COLO668 (cell line): ENCODE results near the gene SSH2.

Experiments used
- DNase-seq: peaks from one replicate; lab custom pipeline; 2025; ENCODE audit not compliant: unreplicated experiment; lab: John Stamatoyannopoulos, UW

The SSH2 gene

GRCh38 chr17:29715680-29716079, 214.3 kb downstream of the SSH2 start:
- DNase-seq, result no peak

DNA sequence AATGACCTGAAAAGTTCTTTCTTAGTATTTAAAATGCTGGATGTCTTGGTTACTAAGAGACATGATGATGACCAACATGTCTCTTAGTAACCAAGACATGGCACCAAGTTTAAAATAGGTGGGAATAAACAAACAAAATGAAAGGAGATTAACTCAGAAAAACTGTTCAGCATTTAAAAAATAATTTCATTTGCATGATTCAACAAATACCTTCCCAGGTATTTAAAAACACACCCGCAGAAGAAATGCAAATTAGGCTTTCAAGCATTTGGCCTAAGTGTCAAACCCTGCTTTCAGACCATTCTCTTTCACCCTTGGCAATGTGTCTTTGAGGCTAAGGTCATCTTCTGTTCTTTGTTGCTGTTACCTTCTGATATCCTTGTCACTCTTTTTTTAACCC, 215.9 kb downstream of the SSH2 start:
- DNase-seq, result no peak

DNA sequence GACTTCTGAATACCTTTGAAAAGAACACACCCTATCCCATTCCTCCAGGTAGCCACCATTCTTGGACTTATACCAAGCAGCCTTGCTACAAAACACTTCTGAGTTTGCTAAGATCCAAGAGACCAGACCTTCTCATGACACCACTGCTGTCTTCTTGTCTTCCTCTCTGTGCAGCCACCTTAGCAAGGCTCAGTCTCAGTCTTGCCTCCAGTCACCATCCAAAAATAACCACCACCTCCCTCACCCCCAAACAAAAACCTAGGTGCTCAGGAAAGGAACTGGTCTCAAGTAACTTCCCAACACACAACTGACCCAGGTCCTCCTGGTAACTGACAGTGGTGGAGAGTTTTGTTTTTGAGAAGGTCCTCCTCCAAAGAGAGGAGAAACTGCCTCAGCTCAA, 216.4 kb downstream of the SSH2 start:
- DNase-seq, result no peak

GRCh38 chr17:29711588-29712385, 218.2 kb downstream of the SSH2 start:
- no peak for DNase-seq

DNA sequence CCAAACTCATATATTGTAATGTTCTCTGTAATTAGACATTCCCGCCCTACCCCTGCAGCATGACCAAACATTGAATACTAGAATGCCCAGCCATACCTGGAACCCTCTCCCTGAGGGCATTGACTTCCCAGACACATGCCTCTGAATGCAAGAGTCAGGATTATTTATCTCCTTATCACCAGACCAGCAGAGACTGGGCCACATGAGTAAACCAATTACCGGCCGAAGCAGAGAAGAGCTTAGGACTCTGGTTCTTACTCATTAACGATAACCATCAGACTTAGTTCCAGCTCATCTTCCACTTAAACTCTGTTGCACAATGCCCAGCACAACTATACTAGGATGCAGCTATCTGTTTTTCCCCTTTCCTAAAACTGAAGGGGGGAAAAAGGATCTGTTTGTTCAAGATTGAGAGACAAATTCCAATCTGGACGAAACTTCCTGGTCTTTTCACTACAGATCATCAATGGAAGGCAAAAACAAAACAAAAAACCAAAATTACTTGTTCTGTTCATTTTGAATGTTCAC, 219.1 kb downstream of the SSH2 start:
- no peak for DNase-seq

GRCh38 chr17:29710520-29710884, 219.5 kb downstream of the SSH2 start:
- DNase-seq, result no peak

DNA sequence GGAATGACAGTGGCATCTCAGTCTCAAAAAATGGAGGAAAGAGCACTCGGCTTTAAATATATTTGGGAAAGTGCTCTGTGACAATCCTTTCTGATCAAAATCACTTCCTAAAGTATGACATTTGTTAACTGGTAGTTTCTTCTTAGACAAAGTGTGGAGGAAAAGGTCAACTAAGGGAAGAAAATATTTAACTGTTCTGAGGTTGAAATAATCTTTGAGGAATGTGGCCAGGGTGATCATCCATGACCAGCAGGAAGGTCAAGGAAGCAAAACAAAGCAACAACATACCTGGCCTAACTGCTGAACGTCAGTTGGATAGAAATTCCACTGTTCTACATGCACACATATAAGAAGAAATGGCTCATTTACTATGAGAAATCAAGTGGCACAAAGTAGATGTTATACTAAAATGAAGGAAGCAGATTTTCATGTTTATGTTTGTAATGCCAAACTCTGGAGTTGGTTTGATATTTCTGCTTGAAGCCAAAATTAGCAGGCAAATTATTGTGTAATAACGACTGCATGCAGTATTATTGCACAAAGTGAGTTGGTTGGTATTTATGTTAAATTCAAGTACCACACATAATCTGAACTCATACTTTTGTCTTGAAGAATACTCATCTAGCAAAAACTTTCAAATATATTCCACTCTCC, 220.0 kb downstream of the SSH2 start:
- no peak for DNase-seq

- no peak for DNase-seq
Observed at GRCh38 chr17:29707212-29707571, 222.8 kb downstream of the SSH2 start.

DNA sequence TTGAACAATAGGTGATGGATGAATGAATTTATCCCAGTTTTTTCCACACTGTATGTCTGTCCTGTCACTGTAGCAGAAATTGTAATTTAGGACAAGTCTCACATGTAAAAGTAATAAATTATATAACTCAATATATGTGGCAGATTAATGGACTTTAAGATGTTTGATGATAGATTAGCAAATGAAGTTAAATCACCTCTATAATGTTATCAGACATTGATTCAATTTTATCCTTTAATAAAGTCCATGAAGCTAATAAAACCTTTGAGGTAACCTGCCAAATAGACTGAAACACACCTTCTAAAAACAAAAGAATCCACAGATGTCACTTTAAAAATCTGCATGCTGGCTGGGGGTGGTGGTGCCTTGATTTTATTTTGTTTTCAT, 224.0 kb downstream of the SSH2 start:
- DNase-seq, result no peak

GRCh38 chr17:29705386-29705785, 224.6 kb downstream of the SSH2 start:
- DNase-seq, result no peak

DNA sequence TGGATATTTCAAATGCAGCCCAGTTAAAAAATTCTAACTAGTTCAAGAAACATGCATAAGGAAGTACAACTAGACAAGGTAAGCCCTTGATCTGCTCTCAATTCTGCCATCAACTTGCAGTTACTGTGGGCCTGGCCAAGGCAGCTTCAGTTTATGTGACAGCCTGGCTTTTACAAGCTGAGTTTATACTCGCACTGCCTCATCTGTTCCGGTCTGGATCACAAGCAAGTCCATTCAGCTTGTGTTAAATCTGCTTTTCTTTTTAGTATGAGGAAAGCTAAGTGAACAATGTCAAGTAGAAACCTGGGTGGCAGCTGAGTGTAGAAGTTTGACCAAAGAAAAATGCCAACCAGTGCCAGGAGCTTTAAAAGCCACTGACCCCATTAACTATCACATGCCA, 230.7 kb downstream of the SSH2 start:
- DNase-seq, result no peak

GRCh38 chr17:29698837-29699236, 231.2 kb downstream of the SSH2 start:
- no peak for DNase-seq

DNA sequence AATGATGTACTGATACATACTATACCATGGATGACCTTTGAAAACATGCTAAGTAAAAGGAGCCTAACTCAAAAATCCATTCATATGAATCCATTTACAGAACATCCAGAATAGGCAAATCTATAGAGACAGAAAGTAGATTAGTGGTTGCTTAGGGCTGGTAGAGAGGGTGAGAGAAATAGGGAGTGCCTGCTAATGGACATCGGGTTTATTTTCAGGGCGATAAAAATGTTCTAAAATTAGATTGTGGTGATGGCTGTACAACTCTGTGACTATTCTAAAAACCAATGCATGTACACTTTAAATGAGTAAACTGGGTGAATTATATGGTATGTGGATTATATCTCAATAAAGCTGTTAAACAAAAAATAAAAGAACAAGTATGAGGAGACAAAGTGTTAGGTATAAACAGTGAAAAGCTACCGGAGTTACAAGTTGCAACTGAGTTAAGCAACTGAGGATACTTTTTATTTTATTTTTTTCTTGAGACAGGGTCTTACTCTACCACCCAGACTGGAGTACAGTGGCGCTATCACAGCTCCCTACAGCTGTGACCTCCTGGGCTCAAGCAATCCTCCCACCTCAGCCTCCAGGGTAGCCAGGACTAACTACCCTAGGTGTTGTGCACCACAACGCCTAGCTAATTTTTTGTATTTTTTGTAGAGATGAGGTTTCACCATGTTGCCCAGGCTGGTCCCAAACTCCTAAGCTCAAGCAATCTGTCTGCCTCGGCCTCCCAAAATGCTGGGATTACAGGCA, 231.8 kb downstream of the SSH2 start:
- DNase-seq, result no peak

- no peak for DNase-seq
Observed at GRCh38 chr17:29697371-29697770, 232.7 kb downstream of the SSH2 start.

GRCh38 chr17:29694918-29695563, 235.0 kb downstream of the SSH2 start:
- no peak for DNase-seq

DNA sequence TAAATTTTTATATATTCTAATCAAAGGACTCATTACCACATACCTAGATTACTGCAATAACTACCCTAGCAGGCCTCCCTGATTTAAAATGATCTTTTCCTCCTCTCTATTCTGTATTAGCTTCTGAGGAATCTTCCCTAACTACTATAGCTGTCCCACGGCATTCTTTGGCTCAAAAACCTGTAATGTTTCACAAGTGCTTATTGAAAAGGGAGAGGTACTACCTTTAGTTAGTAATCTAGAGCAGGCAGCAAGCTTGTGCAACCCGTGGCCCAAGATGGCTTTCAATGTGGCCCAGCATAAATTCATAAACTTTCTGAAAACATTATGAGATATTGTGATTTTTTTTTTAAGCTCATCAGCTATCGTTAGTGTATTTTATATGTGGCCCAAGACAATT, 236.3 kb downstream of the SSH2 start:
- no peak for DNase-seq

DNA sequence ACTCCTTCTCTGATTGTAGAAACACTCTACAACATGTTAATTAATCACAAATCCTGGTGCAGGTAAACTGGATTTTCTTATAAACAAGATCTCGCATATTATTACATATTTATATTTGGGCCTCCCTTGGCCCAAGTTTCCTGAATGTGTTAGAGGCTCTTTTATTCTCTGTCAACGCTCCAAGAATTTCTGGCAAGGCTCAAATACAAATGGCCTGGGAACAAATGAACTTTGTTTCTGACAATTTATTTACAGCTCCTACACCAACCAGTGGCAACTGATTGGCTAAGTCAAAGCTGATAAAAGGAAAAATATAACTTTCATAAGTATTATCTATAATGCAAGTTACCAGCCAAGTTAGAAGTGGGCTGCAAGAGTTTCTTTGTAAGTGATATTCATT, 242.4 kb downstream of the SSH2 start:
- DNase-seq, result no peak

DNA sequence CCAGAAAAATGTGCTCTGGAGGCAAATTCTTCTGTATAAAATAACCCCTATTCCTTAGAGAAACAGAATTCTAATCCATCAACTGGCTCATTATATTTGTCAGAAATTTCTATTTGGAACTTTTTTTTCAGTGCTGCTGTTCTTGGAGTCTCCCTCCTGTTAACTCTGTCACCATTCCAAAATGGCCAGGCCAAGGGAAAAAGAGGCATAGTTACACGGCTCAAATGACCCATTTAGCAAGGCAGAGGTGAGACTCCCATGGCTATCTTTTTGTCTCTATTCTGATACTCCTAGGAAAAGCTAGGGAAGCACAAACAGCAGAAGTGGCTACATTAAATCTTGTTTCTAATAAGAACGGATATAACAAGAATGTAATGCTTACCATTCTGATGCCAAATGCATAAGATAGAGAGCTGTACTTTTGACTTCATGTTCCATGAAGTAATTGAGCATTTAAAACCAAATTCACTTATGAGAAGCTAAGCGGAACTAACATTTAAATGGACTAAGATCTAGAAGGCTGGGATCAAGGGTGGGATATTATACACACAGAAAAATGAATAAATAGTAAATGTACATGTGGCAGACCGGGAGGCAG, 242.9 kb downstream of the SSH2 start:
- no peak for DNase-seq

DNA sequence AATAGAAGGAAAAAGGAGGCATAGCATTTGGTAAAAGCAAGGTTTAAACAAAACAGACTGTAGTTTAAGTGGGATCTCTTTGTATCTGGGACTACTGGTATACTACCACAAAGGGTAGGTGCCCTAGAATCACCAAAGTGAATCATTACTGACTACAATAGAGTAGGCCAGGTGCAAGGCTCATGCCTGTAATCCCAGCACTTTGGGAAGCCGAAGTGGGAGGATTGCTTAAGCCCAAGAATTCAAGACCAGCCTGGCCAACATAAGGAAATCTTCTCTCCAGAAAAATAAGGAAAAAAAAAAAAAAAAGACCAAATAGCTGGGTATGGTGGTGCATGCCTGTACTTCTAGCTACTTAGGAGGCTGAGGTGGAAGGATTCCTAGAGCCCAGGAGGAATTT, 246.5 kb downstream of the SSH2 start:
- DNase-seq, result no peak

GRCh38 chr17:29682987-29683386, 247.0 kb downstream of the SSH2 start:
- DNase-seq, result no peak

GRCh38 chr17:29682054-29682453, 248.0 kb downstream of the SSH2 start:
- DNase-seq, result no peak
